ENCODE results near the gene INSYN2A.
A peak's percentile ranks its signal among the peaks of the same experiment; 100 is the strongest.

The INSYN2A gene

GRCh38 chr10:127196282-127197153 is at the start of gene INSYN2A:
Gene INSYN2A (minus strand): TSS chr10:127196591. CDS start chr10:127176395, 20,196 bp downstream.
- DNase-seq (ENCODE audit: low read depth) = no peak
- H3K4me3 ChIP-seq (ENCODE audit: low read depth, low read length) = peak within 1 kb of the TSS; percentile 53

GRCh38 chr10:127245456-127245855 is 49.1 kb upstream of the INSYN2A start:
- no peak overlapping the region for H3K4me3 ChIP-seq (ENCODE audit: low read depth, low read length)
- DNase-seq (ENCODE audit: low read depth) = no peak

- no peak for DNase-seq (ENCODE audit: low read depth)
These were observed 47.3 kb upstream of the INSYN2A start for GRCh38 chr10:127243490-127244272.

GRCh38 chr10:127242914-127243313 is 46.5 kb upstream of the INSYN2A start:
- no peak overlapping the region for H3K4me3 ChIP-seq (ENCODE audit: low read depth, low read length)
- no peak for DNase-seq (ENCODE audit: low read depth)

More at GRCh38 chr10:127243490-127244272, 47.3 kb upstream of the INSYN2A start:
- no peak overlapping the region for H3K4me3 ChIP-seq (ENCODE audit: low read depth, low read length)

GRCh38 chr10:127236266-127236665 is 39.9 kb upstream of the INSYN2A start:
- no peak for DNase-seq (ENCODE audit: low read depth)
- no peak overlapping the region for H3K4me3 ChIP-seq (ENCODE audit: low read depth, low read length)

- DNase-seq (ENCODE audit: low read depth) = no peak
- H3K4me3 ChIP-seq (ENCODE audit: low read depth, low read length) = no peak overlapping the region
These were observed 38.0 kb upstream of the INSYN2A start for GRCh38 chr10:127234306-127234800.

- no peak for DNase-seq (ENCODE audit: low read depth)
- H3K4me3 ChIP-seq (ENCODE audit: low read depth, low read length) = no peak overlapping the region
These were observed 31.9 kb upstream of the INSYN2A start for GRCh38 chr10:127228195-127228787.

- no peak for DNase-seq (ENCODE audit: low read depth)
- no peak overlapping the region for H3K4me3 ChIP-seq (ENCODE audit: low read depth, low read length)
These were observed 31.3 kb upstream of the INSYN2A start for GRCh38 chr10:127227663-127228062.

- no peak for DNase-seq (ENCODE audit: low read depth)
- no peak overlapping the region for H3K4me3 ChIP-seq (ENCODE audit: low read depth, low read length)
These were observed 30.6 kb upstream of the INSYN2A start for GRCh38 chr10:127227027-127227426.

- DNase-seq (ENCODE audit: low read depth) = no peak
- no peak overlapping the region for H3K4me3 ChIP-seq (ENCODE audit: low read depth, low read length)
These were observed 24.9 kb upstream of the INSYN2A start for GRCh38 chr10:127221281-127221680.

- DNase-seq (ENCODE audit: low read depth) = no peak
- no peak overlapping the region for H3K4me3 ChIP-seq (ENCODE audit: low read depth, low read length)
These were observed 22.3 kb upstream of the INSYN2A start for GRCh38 chr10:127218658-127219057.

GRCh38 chr10:127216786-127217185 is 20.4 kb upstream of the INSYN2A start:
- H3K4me3 ChIP-seq (ENCODE audit: low read depth, low read length) = no peak overlapping the region
- DNase-seq (ENCODE audit: low read depth) = no peak

GRCh38 chr10:127216274-127216673 is 19.9 kb upstream of the INSYN2A start:
- no peak overlapping the region for H3K4me3 ChIP-seq (ENCODE audit: low read depth, low read length)
- DNase-seq (ENCODE audit: low read depth) = no peak

- no peak for DNase-seq (ENCODE audit: low read depth)
- no peak overlapping the region for H3K4me3 ChIP-seq (ENCODE audit: low read depth, low read length)
These were observed 19.5 kb upstream of the INSYN2A start for GRCh38 chr10:127215866-127216265.

GRCh38 chr10:127210936-127211466 is 14.6 kb upstream of the INSYN2A start:
- no peak overlapping the region for H3K4me3 ChIP-seq (ENCODE audit: low read depth, low read length)
- DNase-seq (ENCODE audit: low read depth) = no peak

- DNase-seq (ENCODE audit: low read depth) = no peak
- no peak overlapping the region for H3K4me3 ChIP-seq (ENCODE audit: low read depth, low read length)
These were observed 10.7 kb upstream of the INSYN2A start for GRCh38 chr10:127207081-127207480.

GRCh38 chr10:127203067-127203466 is 6.7 kb upstream of the INSYN2A start:
- DNase-seq (ENCODE audit: low read depth) = no peak
- H3K4me3 ChIP-seq (ENCODE audit: low read depth, low read length) = no peak overlapping the region

- no peak for DNase-seq (ENCODE audit: low read depth)
These were observed 4.3 kb upstream of the INSYN2A start for GRCh38 chr10:127200646-127201045.

GRCh38 chr10:127198721-127199120 is 2.3 kb upstream of the INSYN2A start:
- DNase-seq (ENCODE audit: low read depth) = no peak

More at GRCh38 chr10:127200646-127201045, 4.3 kb upstream of the INSYN2A start:
- no peak overlapping the region for H3K4me3 ChIP-seq (ENCODE audit: low read depth, low read length)

GRCh38 chr10:127198307-127198706 is 1.9 kb upstream of the INSYN2A start:
- no peak for DNase-seq (ENCODE audit: low read depth)
- H3K4me3 ChIP-seq (ENCODE audit: low read depth, low read length) = no peak overlapping the region

More at GRCh38 chr10:127198721-127199120, 2.3 kb upstream of the INSYN2A start:
- no peak overlapping the region for H3K4me3 ChIP-seq (ENCODE audit: low read depth, low read length)
